Ovary (tissue), 3 donors: Measurements from ENCODE around the gene MAP3K1.

Experiments used
- CTCF ChIP-seq, 3 donors: fragments of 450-650 bp in 2 of 3; fragments of 200-600 bp in 1 of 3; IDR thresholded peaks; one replicate each; pipeline versions ENCODE4 v1.5.1 to v1.8.0; 2016 to 2022; ENCODE audit warnings: antibody characterized with exemption in 3 of 3, mild to moderate bottlenecking in 1 of 3
- EP300 ChIP-seq: sonication (generic); formaldehyde crosslinking; IDR thresholded peaks from one replicate; pipeline ENCODE4 v1.6.1; 2017; ENCODE audit warnings: antibody characterized with exemption
- POLR2A ChIP-seq: fragments of 450-650 bp; IDR thresholded peaks from one replicate; pipeline ENCODE4 v1.6.1; 2017; ENCODE audit warnings: antibody characterized with exemption, mild to moderate bottlenecking, moderate library complexity
- donor health status: DM: no; HTN: no; CAD: no.

DNA sequence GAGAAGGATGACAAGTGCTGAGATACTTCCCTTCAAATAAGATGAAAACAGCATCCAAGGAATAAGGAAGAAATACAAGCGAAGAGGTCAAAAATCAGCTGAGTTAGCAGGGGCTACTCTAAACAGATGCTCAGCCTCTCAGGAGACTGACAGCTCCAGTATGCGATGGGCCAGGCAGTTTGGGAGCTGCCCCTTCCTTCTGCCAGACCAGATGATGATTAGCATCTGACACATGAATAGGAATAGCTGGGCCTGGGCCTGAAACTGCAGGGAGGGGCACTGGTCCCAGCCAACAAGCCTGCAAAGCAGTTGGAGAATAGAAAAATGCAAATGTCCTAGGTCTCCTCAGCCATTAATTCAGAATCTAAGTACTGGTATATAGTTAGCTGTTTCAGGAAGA is 13.1 kb upstream of the MAP3K1 start:
- TF ChIP-seq CTCF (IDR thresholded peaks at IDR 0.05) (no peak), POLR2A (no peak), EP300 (no peak)
